Colonic mucosa (tissue), 4 donors: ENCODE data around the gene NEU1. TPM values are rescaled to one million over a fixed set of nuclear protein-coding genes. Genes with fewer than 3 reads are reported as not detected.

ENCODE experiments used
- DNase-seq: peaks from one replicate; pipeline ENCODE4 v3.0.0-alpha.2; 2020
- H3K27ac ChIP-seq: fragments of 200-600 bp; one replicate; pipeline ENCODE4 v1.8.0; 2021
- H3K27me3 ChIP-seq: fragments of 200-600 bp; one replicate; pipeline ENCODE4 v1.8.0; 2021
- H3K36me3 ChIP-seq: fragments of 200-600 bp; one replicate; pipeline ENCODE4 v1.8.0; 2021
- H3K4me1 ChIP-seq: fragments of 200-600 bp; one replicate; pipeline ENCODE4 v1.8.0; 2021; ENCODE audit warnings: mild to moderate bottlenecking
- H3K4me3 ChIP-seq: fragments of 200-600 bp; one replicate; pipeline ENCODE4 v1.8.0; 2021
- H3K9ac ChIP-seq, 2 donors: one replicate each; pipeline ENCODE4 v1.7.0; 2013; ENCODE audit warnings: control low read depth in 2 of 2, low read depth in 2 of 2, low read length in 2 of 2
- H3K9me3 ChIP-seq: fragments of 200-600 bp; one replicate; pipeline ENCODE4 v1.8.0; 2021
- CTCF ChIP-seq: fragments of 200-600 bp; IDR thresholded peaks from one replicate; pipeline ENCODE4 v1.8.0; 2022; ENCODE audit warnings: antibody characterized with exemption, mild to moderate bottlenecking
- intact Hi-C: fragments of 100-400 bp; cut with DNase I; formaldehyde crosslinking; loops from one replicate; pipeline ENCODE4 v1.14.1; 2022
- total RNA-seq, 2 donors: library from RNA; stranded (reverse); fragmentation: NEBNext Ultra II Directional in 1 of 2; extraction: Animal tissue kit (Norgen Biotek cat#: 25700) in 1 of 2; gene quantifications; one replicate each; pipeline ENCODE4 v1.2.1, GENCODE V29; 2021
- donor health status: healthy.
- donor health status: DM: no; HTN: no; CAD: no.
- donor health status: DM: no; HTN: no; CAD: no.

The NEU1 gene
- total RNA-seq, 2 donors from 2014 or later, result 33.8 to 47.4 TPM

- no peak for TF ChIP-seq CTCF
- no peak for DNase-seq
- Histone ChIP-seq H3K9me3 (no peaks in the 10 kb centered on the region), H3K4me3 (peak overlapping the region; percentile 52), H3K9ac (peak overlapping the region; percentile 66 to 100), H3K27me3 (no peaks in the 10 kb centered on the region), H3K4me1 (peaks cover 18% of the 10 kb centered on the region), H3K36me3 (no peaks in the 10 kb centered on the region), H3K27ac (peak overlapping the region; percentile 93)
- intact Hi-C loops, result no loop called here
These were observed 15.6 kb upstream of the NEU1 start for GRCh38 chr6:31878222-31878621.

GRCh38 chr6:31877651-31878161, 15.1 kb upstream of the NEU1 start:
- Histone ChIP-seq H3K27me3 (no peaks in the 10 kb centered on the region), H3K9me3 (no peaks in the 10 kb centered on the region)
- intact Hi-C loops, result no loop called here

GRCh38 chr6:31877125-31877650, 14.6 kb upstream of the NEU1 start:
- H3K36me3 ChIP-seq, result no peaks in the 10 kb centered on the region
- H3K4me3 ChIP-seq, result peak overlapping the region; percentile 52
- H3K27ac ChIP-seq, result peak overlapping the region; percentile 93
- peak; percentile 79 for DNase-seq
- H3K4me1 ChIP-seq, result peaks cover 18% of the 10 kb centered on the region
- intact Hi-C loops, result no loop called here
- peak overlapping the region; percentile 64 to 100 for H3K9ac ChIP-seq
- H3K27me3 ChIP-seq, result no peaks in the 10 kb centered on the region
- TF ChIP-seq CTCF, result no peak
- H3K9me3 ChIP-seq, result no peaks in the 10 kb centered on the region

More at GRCh38 chr6:31877651-31878161, 15.1 kb upstream of the NEU1 start:
- Histone ChIP-seq H3K4me3 (peak overlapping the region; percentile 52), H3K27ac (peak overlapping the region; percentile 93), H3K4me1 (peaks cover 18% of the 10 kb centered on the region), H3K9ac (peak overlapping the region; percentile 66 to 100), H3K36me3 (no peaks in the 10 kb centered on the region)
- TF ChIP-seq CTCF, result no peak
- DNase-seq, result peak; percentile 94

GRCh38 chr6:31876357-31876756, 13.7 kb upstream of the NEU1 start:
- Histone ChIP-seq H3K27ac (peak overlapping the region; percentile 93), H3K4me3 (peak overlapping the region; percentile 52)
- TF ChIP-seq CTCF, result no peak

GRCh38 chr6:31875877-31876276, 13.3 kb upstream of the NEU1 start:
- H3K27me3 ChIP-seq, result no peaks in the 10 kb centered on the region
- H3K27ac ChIP-seq, result peak overlapping the region; percentile 93
- H3K36me3 ChIP-seq, result no peaks in the 10 kb centered on the region
- no peak for TF ChIP-seq CTCF
- intact Hi-C loops, result no loop called here
- DNase-seq, result no peak
- H3K9ac ChIP-seq, result peak overlapping the region in 1 of 2 donors; percentile 62
- no peaks in the 10 kb centered on the region for H3K9me3 ChIP-seq
- H3K4me3 ChIP-seq, result peak overlapping the region; percentile 52
- peaks cover 18% of the 10 kb centered on the region for H3K4me1 ChIP-seq

More at GRCh38 chr6:31876357-31876756, 13.7 kb upstream of the NEU1 start:
- Histone ChIP-seq H3K36me3 (no peaks in the 10 kb centered on the region), H3K27me3 (no peaks in the 10 kb centered on the region), H3K9me3 (no peaks in the 10 kb centered on the region), H3K9ac (peak overlapping the region in 1 of 2 donors; percentile 100), H3K4me1 (peaks cover 18% of the 10 kb centered on the region)
- no peak for DNase-seq
- intact Hi-C loops, result no loop called here
